Measurements from ENCODE around the gene TRAPPC3L. TPM values are rescaled to one million over a fixed set of nuclear protein-coding genes. Genes with fewer than 3 reads are reported as not detected.
A peak's percentile ranks its signal among the peaks of the same experiment; 100 is the strongest.

TRAPPC3L gene
- total RNA-seq, 1 experiment from 2014 or later = not detected

DNA sequence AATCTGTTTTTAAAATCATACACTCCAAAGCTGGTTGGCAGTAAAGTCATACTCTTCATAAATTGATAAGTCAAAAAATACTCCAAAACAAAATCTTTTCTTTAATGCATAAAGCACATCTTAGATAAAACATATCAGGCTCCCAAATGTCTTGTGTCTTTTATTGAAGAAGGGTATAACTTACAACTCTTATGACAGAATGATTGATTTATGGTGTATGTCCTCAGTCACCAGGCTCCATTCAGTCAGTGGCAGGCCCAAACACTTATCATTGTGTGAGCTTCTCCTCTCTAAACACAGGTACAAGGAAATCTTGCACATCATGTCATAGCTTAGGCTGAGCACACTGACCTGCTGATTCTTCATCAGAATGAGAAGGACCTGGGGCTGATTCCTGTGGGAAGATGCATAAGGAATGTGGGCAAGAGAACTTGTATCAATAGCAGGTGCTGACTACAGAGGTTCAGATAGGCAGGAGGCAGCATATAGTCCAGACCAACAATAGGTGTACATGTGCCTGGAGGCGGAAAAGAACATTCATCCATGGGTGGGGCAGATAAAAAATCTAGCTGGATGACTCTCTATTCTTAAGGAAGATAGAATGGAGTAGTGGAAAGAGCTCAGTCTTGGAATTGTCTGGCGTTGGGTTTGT lies 32.1 kb downstream of the TRAPPC3L start:
- ChIA-PET CTCF (no interaction called here), POLR2A (no interaction called here)
- H3K4me3 Mint-ChIP-seq (ENCODE audit: unreplicated experiment) = peak overlapping the region; percentile 56
- intact Hi-C loops (cut with micrococcal nuclease; ENCODE audit: unreplicated experiment) = loop anchor here (5.0 kb wide), 1 partner anchor 226 kb away; no protein-coding TSS in a partner anchor
- no peaks in the 10 kb centered on the region for H3K27me3 ChIP-seq (replicated peaks; ENCODE audit: control insufficient read depth, insufficient read depth, low read length)
- no peaks in the 10 kb centered on the region for H3K9me3 Mint-ChIP-seq (ENCODE audit: unreplicated experiment)
- H3K9me3 ChIP-seq = peaks cover 5% of the 10 kb centered on the region; the same call in 1 of the 2 replicates
- no peak for DNase-seq
- H3K4me1 ChIP-seq = 0 out of 2 replicates have a peak, but pooled peaks cover 6% of the 10 kb centered on the region
- no peaks in the 10 kb centered on the region for H3K36me3 ChIP-seq (ENCODE audit: control insufficient read depth, insufficient read depth, low read length)
- H3K4me1 Mint-ChIP-seq (ENCODE audit: low read depth, unreplicated experiment) = peaks cover 11% of the 10 kb centered on the region
- no peaks in the 10 kb centered on the region for H3K36me3 Mint-ChIP-seq (ENCODE audit: insufficient read depth, unreplicated experiment)
- no TSS peak for BruUV-seq (replicated peaks)
- H3K27ac Mint-ChIP-seq (ENCODE audit: unreplicated experiment) = no peak overlapping the region
- no peaks in the 10 kb centered on the region for H3K27me3 Mint-ChIP-seq (ENCODE audit: insufficient read depth, unreplicated experiment)
- TF ChIP-seq, protein P1, sequence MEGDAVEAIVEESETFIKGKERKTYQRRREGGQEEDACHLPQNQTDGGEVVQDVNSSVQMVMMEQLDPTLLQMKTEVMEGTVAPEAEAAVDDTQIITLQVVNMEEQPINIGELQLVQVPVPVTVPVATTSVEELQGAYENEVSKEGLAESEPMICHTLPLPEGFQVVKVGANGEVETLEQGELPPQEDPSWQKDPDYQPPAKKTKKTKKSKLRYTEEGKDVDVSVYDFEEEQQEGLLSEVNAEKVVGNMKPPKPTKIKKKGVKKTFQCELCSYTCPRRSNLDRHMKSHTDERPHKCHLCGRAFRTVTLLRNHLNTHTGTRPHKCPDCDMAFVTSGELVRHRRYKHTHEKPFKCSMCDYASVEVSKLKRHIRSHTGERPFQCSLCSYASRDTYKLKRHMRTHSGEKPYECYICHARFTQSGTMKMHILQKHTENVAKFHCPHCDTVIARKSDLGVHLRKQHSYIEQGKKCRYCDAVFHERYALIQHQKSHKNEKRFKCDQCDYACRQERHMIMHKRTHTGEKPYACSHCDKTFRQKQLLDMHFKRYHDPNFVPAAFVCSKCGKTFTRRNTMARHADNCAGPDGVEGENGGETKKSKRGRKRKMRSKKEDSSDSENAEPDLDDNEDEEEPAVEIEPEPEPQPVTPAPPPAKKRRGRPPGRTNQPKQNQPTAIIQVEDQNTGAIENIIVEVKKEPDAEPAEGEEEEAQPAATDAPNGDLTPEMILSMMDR (IDR thresholded peaks at IDR 0.05; ENCODE audit: insufficient read depth in 1 of 2, low read depth in 1 of 2, low read length in 1 of 2, severe bottlenecking in 1 of 2, unreplicated experiment in 1 of 2) = no peak
- no peak overlapping the region for H3K4me3 ChIP-seq (ENCODE audit: low read depth, low read length)

DNA sequence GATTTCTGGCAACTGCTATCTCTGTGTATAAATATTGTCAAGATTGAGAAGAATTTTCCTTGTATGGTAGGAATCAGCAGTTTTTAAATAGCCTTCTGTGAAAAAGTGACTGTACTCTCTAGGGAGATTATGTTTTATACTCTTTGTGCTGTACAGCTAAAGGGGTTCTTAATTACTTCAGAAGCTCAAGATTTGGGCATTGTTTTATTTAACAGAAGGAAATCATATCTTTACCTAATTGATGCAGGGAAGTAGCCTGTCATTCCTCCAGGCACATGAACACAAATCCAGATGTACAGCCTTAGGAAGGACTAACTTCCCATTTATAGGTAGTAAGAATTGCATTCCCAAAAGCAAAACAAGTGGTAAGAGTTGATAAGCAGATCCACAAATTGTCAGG lies 32.8 kb downstream of the TRAPPC3L start:
- peak overlapping the region; percentile 54 for H3K4me3 Mint-ChIP-seq (ENCODE audit: unreplicated experiment)

DNA sequence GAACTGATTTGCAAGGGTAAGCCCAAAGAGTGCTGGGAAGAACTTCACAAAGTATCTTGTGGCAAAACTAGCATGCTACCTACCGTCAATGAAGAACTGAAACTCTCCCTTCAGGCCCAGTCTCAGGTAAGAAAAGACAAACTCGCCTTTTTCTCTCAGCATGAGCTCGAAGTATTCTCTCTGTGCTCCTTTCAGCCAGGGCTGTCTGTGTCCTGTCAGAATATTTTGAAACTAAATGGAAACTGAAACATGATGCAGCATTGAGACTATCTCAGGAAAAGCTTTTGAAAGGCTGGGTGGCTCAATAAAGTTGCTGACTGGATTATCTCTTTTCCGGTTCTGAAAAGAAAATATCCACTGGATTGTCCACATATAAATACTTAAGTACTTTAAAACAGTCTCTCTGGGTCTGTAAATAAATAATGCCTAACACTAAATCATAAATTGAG lies 33.3 kb downstream of the TRAPPC3L start:
- H3K4me1 Mint-ChIP-seq (ENCODE audit: low read depth, unreplicated experiment) = peaks cover 11% of the 10 kb centered on the region
- Histone ChIP-seq H3K27me3 (replicated peaks; ENCODE audit: control insufficient read depth, insufficient read depth, low read length) (no peaks in the 10 kb centered on the region), H3K4me1 (0 out of 2 replicates have a peak, but pooled peaks cover 6% of the 10 kb centered on the region), H3K4me3 (ENCODE audit: low read depth, low read length) (no peak overlapping the region), H3K9me3 (peaks cover 5% of the 10 kb centered on the region; the same call in 1 of the 2 replicates), H3K36me3 (ENCODE audit: control insufficient read depth, insufficient read depth, low read length) (no peaks in the 10 kb centered on the region)
- TF ChIP-seq, protein P1 (IDR thresholded peaks at IDR 0.05; ENCODE audit: insufficient read depth in 1 of 2, low read depth in 1 of 2, low read length in 1 of 2, severe bottlenecking in 1 of 2, unreplicated experiment in 1 of 2) = no peak
- H3K4me3 Mint-ChIP-seq (ENCODE audit: unreplicated experiment) = peak overlapping the region; percentile 54
- no peaks in the 10 kb centered on the region for H3K27me3 Mint-ChIP-seq (ENCODE audit: insufficient read depth, unreplicated experiment)
- CTCF ChIA-PET = interaction anchor here (0.6 to 1.2 kb wide), 16 partner anchors 10 to 259 kb away, joined by 3 to 14 read pairs (median 4); partner anchors contain the start of genes RSPH4A, RWDD1 and TSPYL4
- no peaks in the 10 kb centered on the region for H3K9me3 Mint-ChIP-seq (ENCODE audit: unreplicated experiment)
- peak overlapping the region; percentile 61 for H3K27ac Mint-ChIP-seq (ENCODE audit: unreplicated experiment)
- H3K36me3 Mint-ChIP-seq (ENCODE audit: insufficient read depth, unreplicated experiment) = no peaks in the 10 kb centered on the region
- intact Hi-C loops (cut with micrococcal nuclease; ENCODE audit: unreplicated experiment) = loop anchor here (5.0 kb wide), 1 partner anchor 225 kb away; no protein-coding TSS in a partner anchor
- no peak for DNase-seq
- POLR2A ChIA-PET = interaction anchor here (0.6 to 1.0 kb wide), 2 partner anchors 18 to 59 kb away, joined by 3 to 4 read pairs; partner anchors contain the start of gene RWDD1
- BruUV-seq (replicated peaks) = no TSS peak

More for the DNA sequence above, 32.8 kb downstream of the TRAPPC3L start:
- Mint-ChIP-seq H3K27ac (ENCODE audit: unreplicated experiment) (no peak overlapping the region), H3K9me3 (ENCODE audit: unreplicated experiment) (no peaks in the 10 kb centered on the region), H3K36me3 (ENCODE audit: insufficient read depth, unreplicated experiment) (no peaks in the 10 kb centered on the region), H3K4me1 (ENCODE audit: low read depth, unreplicated experiment) (peaks cover 11% of the 10 kb centered on the region), H3K27me3 (ENCODE audit: insufficient read depth, unreplicated experiment) (no peaks in the 10 kb centered on the region)
- Histone ChIP-seq H3K4me3 (ENCODE audit: low read depth, low read length) (no peak overlapping the region), H3K36me3 (ENCODE audit: control insufficient read depth, insufficient read depth, low read length) (no peaks in the 10 kb centered on the region), H3K9me3 (peaks cover 5% of the 10 kb centered on the region; the same call in 1 of the 2 replicates), H3K27me3 (replicated peaks; ENCODE audit: control insufficient read depth, insufficient read depth, low read length) (no peaks in the 10 kb centered on the region), H3K4me1 (0 out of 2 replicates have a peak, but pooled peaks cover 6% of the 10 kb centered on the region)
- no peak for DNase-seq
- CTCF ChIA-PET = interaction anchor here (0.6 to 0.7 kb wide), 2 partner anchors 244 to 262 kb away, joined by 3 to 9 read pairs; no protein-coding TSS in a partner anchor
- intact Hi-C loops (cut with micrococcal nuclease; ENCODE audit: unreplicated experiment) = loop anchor here (5.0 kb wide), 1 partner anchor 225 kb away; no protein-coding TSS in a partner anchor
- POLR2A ChIA-PET = no interaction called here
- TF ChIP-seq, protein P1 (IDR thresholded peaks at IDR 0.05; ENCODE audit: insufficient read depth in 1 of 2, low read depth in 1 of 2, low read length in 1 of 2, severe bottlenecking in 1 of 2, unreplicated experiment in 1 of 2) = no peak
- no TSS peak for BruUV-seq (replicated peaks)
